ENCODE data around the gene TMSB10. TPM values are rescaled to one million over a fixed set of nuclear protein-coding genes. Genes with fewer than 3 reads are reported as not detected.

The TMSB10 gene
- polyA plus RNA-seq, 3 donors = 5,130 to 7,914 (median 6,847) TPM

GRCh38 chr2:84911135-84911678 is 5.8 kb downstream of the TMSB10 start:
- TF ChIP-seq, protein P1, sequence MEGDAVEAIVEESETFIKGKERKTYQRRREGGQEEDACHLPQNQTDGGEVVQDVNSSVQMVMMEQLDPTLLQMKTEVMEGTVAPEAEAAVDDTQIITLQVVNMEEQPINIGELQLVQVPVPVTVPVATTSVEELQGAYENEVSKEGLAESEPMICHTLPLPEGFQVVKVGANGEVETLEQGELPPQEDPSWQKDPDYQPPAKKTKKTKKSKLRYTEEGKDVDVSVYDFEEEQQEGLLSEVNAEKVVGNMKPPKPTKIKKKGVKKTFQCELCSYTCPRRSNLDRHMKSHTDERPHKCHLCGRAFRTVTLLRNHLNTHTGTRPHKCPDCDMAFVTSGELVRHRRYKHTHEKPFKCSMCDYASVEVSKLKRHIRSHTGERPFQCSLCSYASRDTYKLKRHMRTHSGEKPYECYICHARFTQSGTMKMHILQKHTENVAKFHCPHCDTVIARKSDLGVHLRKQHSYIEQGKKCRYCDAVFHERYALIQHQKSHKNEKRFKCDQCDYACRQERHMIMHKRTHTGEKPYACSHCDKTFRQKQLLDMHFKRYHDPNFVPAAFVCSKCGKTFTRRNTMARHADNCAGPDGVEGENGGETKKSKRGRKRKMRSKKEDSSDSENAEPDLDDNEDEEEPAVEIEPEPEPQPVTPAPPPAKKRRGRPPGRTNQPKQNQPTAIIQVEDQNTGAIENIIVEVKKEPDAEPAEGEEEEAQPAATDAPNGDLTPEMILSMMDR (IDR thresholded peaks at IDR 0.05) = no peak
- intact Hi-C loops (cut with micrococcal nuclease) = no loop called here
- Mint-ChIP-seq H3K4me1 (peaks cover 36% of the 10 kb centered on the region), H3K4me3 (no peak overlapping the region), H3K36me3 (peaks cover 10 to 19% of the 10 kb centered on the region in 2 donors), H3K27ac (no peak overlapping the region), H3K27me3 (ENCODE audit: low read depth in 3 of 3) (peaks cover 0 to 2% (median 0%) of the 10 kb centered on the region in 3 donors), H3K9me3 (peaks cover 0 to 12% (median 3%) of the 10 kb centered on the region in 7 donors)
- Histone ChIP-seq H2AFZ (ENCODE audit: insufficient read depth, low read depth, low read length, poor library complexity, severe bottlenecking) (no peak overlapping the region), H3K27me3 (ENCODE audit: control insufficient read depth in 2 of 2, insufficient read depth in 2 of 2, low read length in 2 of 2) (no peaks in the 10 kb centered on the region), H3K79me2 (ENCODE audit: insufficient read depth, low read length) (peaks cover 10% of the 10 kb centered on the region), H3K4me3 (replicated peaks in 1 of 3; ENCODE audit: low read depth in 2 of 3, low read length in 3 of 3) (no peak overlapping the region), H3K4me1 (ENCODE audit: control insufficient read depth in 1 of 2, insufficient read depth in 2 of 2, low read length in 2 of 2) (peaks cover 25 to 31% of the 10 kb centered on the region in 2 donors), H4K20me1 (ENCODE audit: insufficient read depth, low read length) (peaks cover 14% of the 10 kb centered on the region), H3K9ac (ENCODE audit: insufficient read depth, low read length, poor library complexity, severe bottlenecking) (no peak overlapping the region), H3K27ac (ENCODE audit: low read depth in 1 of 2, low read length in 2 of 2) (no peak overlapping the region), H3K9me3 (replicated peaks in 1 of 2; ENCODE audit: control insufficient read depth in 1 of 2, insufficient read depth in 1 of 2, low read length in 2 of 2) (no peaks in the 10 kb centered on the region), H3K36me3 (replicated peaks in 1 of 2; ENCODE audit: control insufficient read depth in 1 of 2, insufficient read depth in 2 of 2, low read length in 2 of 2) (no peaks in the 10 kb centered on the region), H3K4me2 (replicated peaks; ENCODE audit: extremely low read depth, low read length, poor library complexity, severe bottlenecking) (no peak overlapping the region)
- no CpG with 5 or more reads among the region's 5 CpGs for WGBS (ENCODE audit: insufficient coverage)
- DNase-seq = no peak

DNA sequence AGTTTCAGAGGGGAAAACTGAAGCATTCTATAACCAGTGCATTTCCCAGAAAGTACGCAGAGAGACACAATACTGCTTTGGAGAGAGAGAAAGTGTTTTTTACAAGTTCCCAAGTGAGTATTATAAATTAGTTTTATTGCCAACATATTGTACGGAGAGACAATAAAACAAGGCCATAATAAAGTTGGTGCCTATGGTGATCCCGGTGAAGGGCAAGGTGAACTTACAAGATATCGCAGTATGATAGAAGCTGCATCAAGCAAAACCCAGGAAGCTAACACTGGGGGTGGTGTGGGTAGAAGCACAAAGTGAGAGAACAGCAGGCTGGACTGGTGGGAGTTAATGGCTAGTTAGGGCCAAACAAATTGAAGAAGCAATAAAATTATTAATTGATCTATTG is 7.5 kb downstream of the TMSB10 start:
- 100% methylated on average over 3 of the region's 4 CpGs for WGBS (ENCODE audit: insufficient coverage)
- peaks cover 0 to 12% (median 1%) of the 10 kb centered on the region in 7 donors for H3K9me3 Mint-ChIP-seq
- H3K4me3 ChIP-seq (replicated peaks in 1 of 3; ENCODE audit: low read depth in 2 of 3, low read length in 3 of 3) = no peak overlapping the region
- H3K4me1 Mint-ChIP-seq = peaks cover 24% of the 10 kb centered on the region
- H3K27me3 Mint-ChIP-seq (ENCODE audit: low read depth in 3 of 3) = peaks cover 0 to 2% (median 0%) of the 10 kb centered on the region in 3 donors
- no peaks in the 10 kb centered on the region for H3K79me2 ChIP-seq (ENCODE audit: insufficient read depth, low read length)
- no peak overlapping the region for H3K27ac ChIP-seq (ENCODE audit: low read depth in 1 of 2, low read length in 2 of 2)
- H3K27ac Mint-ChIP-seq = no peak overlapping the region
- intact Hi-C loops (cut with micrococcal nuclease) = no loop called here
- no peaks in the 10 kb centered on the region for H4K20me1 ChIP-seq (ENCODE audit: insufficient read depth, low read length)
- DNase-seq = no peak
- peaks cover 10 to 11% of the 10 kb centered on the region in 2 donors for H3K36me3 Mint-ChIP-seq
- H3K27me3 ChIP-seq (ENCODE audit: control insufficient read depth in 2 of 2, insufficient read depth in 2 of 2, low read length in 2 of 2) = no peaks in the 10 kb centered on the region
- TF ChIP-seq, protein P1 (IDR thresholded peaks at IDR 0.05) = no peak
- H3K4me1 ChIP-seq (ENCODE audit: control insufficient read depth in 1 of 2, insufficient read depth in 2 of 2, low read length in 2 of 2) = peaks cover 16 to 17% of the 10 kb centered on the region in 2 donors
- H3K4me3 Mint-ChIP-seq = no peak overlapping the region
- H3K36me3 ChIP-seq (replicated peaks in 1 of 2; ENCODE audit: control insufficient read depth in 1 of 2, insufficient read depth in 2 of 2, low read length in 2 of 2) = no peaks in the 10 kb centered on the region
- H3K9me3 ChIP-seq (replicated peaks in 1 of 2; ENCODE audit: control insufficient read depth in 1 of 2, insufficient read depth in 1 of 2, low read length in 2 of 2) = no peaks in the 10 kb centered on the region
- H2AFZ ChIP-seq (ENCODE audit: insufficient read depth, low read depth, low read length, poor library complexity, severe bottlenecking) = no peak overlapping the region
- no peak overlapping the region for H3K9ac ChIP-seq (ENCODE audit: insufficient read depth, low read length, poor library complexity, severe bottlenecking)
- H3K4me2 ChIP-seq (replicated peaks; ENCODE audit: extremely low read depth, low read length, poor library complexity, severe bottlenecking) = no peak overlapping the region

Data from CD14-positive monocyte (primary cell).